Common myeloid progenitor, CD34-positive (primary cell): Measurements from ENCODE around the gene RUNX1.
A peak's percentile ranks its signal among the peaks of the same experiment; 100 is the strongest.

Experiments
- CTCF ChIA-PET: fragments of 350-600 bp; sonication (Branson Sonifier 250); formaldehyde crosslinking; loops from one replicate; lab custom pipeline; 2021; ENCODE audit warnings: antibody characterized with exemption; lab: Charles Lee
- POLR2A ChIA-PET: fragments of 350-600 bp; sonication (Branson Sonifier 250); formaldehyde crosslinking; loops from one replicate; lab custom pipeline; 2021; ENCODE audit warnings: antibody characterized with exemption; lab: Charles Lee
- DNase-seq, 3 donors: peaks; one replicate each; pipeline versions ENCODE4 v3.0.0 to v3.0.0-alpha.2; 2013
- H3K27ac ChIP-seq, 2 experiments: 1 replicate in 1 of 2; 2 replicates in 1 of 2; pipeline ENCODE4 v1.7.0; 2013; ENCODE audit warnings: inconsistent platforms in 2 of 2, low read length in 2 of 2, mild to moderate bottlenecking in 2 of 2, low read depth in 1 of 2, moderate library complexity in 1 of 2; ENCODE audit not compliant: severe bottlenecking in 2 of 2, insufficient read depth in 1 of 2, poor library complexity in 1 of 2
- H3K27me3 ChIP-seq, 5 experiments: replicated peaks in 2 of 5; 1 replicate in 3 of 5; 2 replicates in 2 of 5; pipeline versions ENCODE4 v1.6.1 to v1.7.0; 2013; ENCODE audit warnings: low read length in 4 of 5, mild to moderate bottlenecking in 2 of 5, moderate library complexity in 2 of 5, inconsistent platforms in 1 of 5; ENCODE audit not compliant: insufficient read depth in 5 of 5, control insufficient read depth in 4 of 5
- H3K36me3 ChIP-seq, 4 experiments: 1 replicate in 2 of 4; 2 replicates in 2 of 4; pipeline versions ENCODE4 v1.6.1 to v1.7.0; 2013; ENCODE audit warnings: low read length in 3 of 4, control low read depth in 1 of 4, mild to moderate bottlenecking in 1 of 4; ENCODE audit not compliant: control insufficient read depth in 4 of 4, insufficient read depth in 4 of 4
- H3K4me1 ChIP-seq, 4 experiments: 1 replicate in 3 of 4; 2 replicates in 1 of 4; pipeline versions ENCODE4 v1.6.1 to v1.7.1; 2013; ENCODE audit warnings: low read length in 3 of 4, mild to moderate bottlenecking in 3 of 4, control low read depth in 1 of 4, inconsistent platforms in 1 of 4, moderate library complexity in 1 of 4; ENCODE audit not compliant: control insufficient read depth in 4 of 4, insufficient read depth in 4 of 4; ENCODE audit errors: control extremely low read depth in 1 of 4
- H3K4me3 ChIP-seq, 7 experiments: 1 replicate in 4 of 7; 2 replicates in 3 of 7; pipeline versions ENCODE4 v1.5.1 to v1.7.0; 2013; ENCODE audit warnings: mild to moderate bottlenecking in 7 of 7, low read length in 6 of 7, moderate library complexity in 6 of 7, inconsistent platforms in 2 of 7, low read depth in 2 of 7, control low read depth in 1 of 7; ENCODE audit not compliant: insufficient read depth in 4 of 7, control insufficient read depth in 1 of 7; ENCODE audit errors: extremely low read depth in 1 of 7
- H3K9me3 ChIP-seq, 5 experiments: 1 replicate in 4 of 5; 2 replicates in 1 of 5; pipeline versions ENCODE4 v1.6.1 to v1.7.1; 2013; ENCODE audit warnings: low read length in 4 of 5, mild to moderate bottlenecking in 2 of 5, inconsistent platforms in 1 of 5, low read depth in 1 of 5, moderate library complexity in 1 of 5; ENCODE audit not compliant: control insufficient read depth in 4 of 5, insufficient read depth in 2 of 5; ENCODE audit errors: control extremely low read depth in 1 of 5
- WGBS: methylation state at CpG from one replicate; pipeline ENCODE4 v1.1.5; 2013; ENCODE audit not compliant: insufficient coverage; 5-methylcytosine and 5-hydroxymethylcytosine counted together

RUNX1 gene

GRCh38 chr21:35034203-35034926, 14.7 kb downstream of the RUNX1 start:
- Histone ChIP-seq H3K27me3 (no peaks in the 10 kb centered on the region), H3K4me3 (no peak overlapping the region), H3K9me3 (no peaks in the 10 kb centered on the region), H3K36me3 (peaks cover 21 to 68% (median 53%) of the 10 kb centered on the region in 4 experiments), H3K27ac (peak overlapping the region in 1 of 2 experiments; percentile 47), H3K4me1 (peaks cover 9 to 81% (median 55%) of the 10 kb centered on the region in 4 experiments)
- CTCF ChIA-PET: interaction anchor here (1.8 to 3.1 kb wide), 2 partner anchors 13 kb away, joined by 7 to 17 read pairs; no protein-coding TSS in a partner anchor
- 94% methylated on average over 5 of the region's 9 CpGs for WGBS
- POLR2A ChIA-PET: interaction anchor here (0.9 kb wide), 1 partner anchor 13 kb away, joined by 4 read pairs; no protein-coding TSS in a partner anchor
- no peak for DNase-seq

- 100% methylated on average over 2 of the region's 2 CpGs for WGBS
- Histone ChIP-seq H3K9me3 (no peaks in the 10 kb centered on the region), H3K4me3 (no peak overlapping the region), H3K27ac (no peak overlapping the region), H3K36me3 (peaks cover 21 to 63% (median 49%) of the 10 kb centered on the region in 4 experiments), H3K4me1 (peaks cover 11 to 82% (median 57%) of the 10 kb centered on the region in 4 experiments), H3K27me3 (no peaks in the 10 kb centered on the region)
- POLR2A ChIA-PET: interaction anchor here (1.0 kb wide), 1 partner anchor 16 kb away, joined by 3 read pairs; no protein-coding TSS in a partner anchor
- CTCF ChIA-PET: interaction anchor here (1.3 to 1.7 kb wide), 2 partner anchors 8 to 18 kb away, joined by 3 to 8 read pairs; no protein-coding TSS in a partner anchor
- no peak for DNase-seq
Observed at GRCh38 chr21:35032474-35033263, 16.4 kb downstream of the RUNX1 start.

- no peak for DNase-seq
- Histone ChIP-seq H3K4me1 (peaks cover 33 to 84% (median 69%) of the 10 kb centered on the region in 4 experiments), H3K36me3 (peaks cover 5 to 34% (median 22%) of the 10 kb centered on the region in 4 experiments), H3K4me3 (peak overlapping the region in 2 of 7 experiments; percentile 36 to 57), H3K27ac (peak overlapping the region; percentile 90 to 93), H3K9me3 (no peaks in the 10 kb centered on the region), H3K27me3 (no peaks in the 10 kb centered on the region)
- CTCF ChIA-PET: interaction anchor here (0.7 to 4.6 kb wide), 10 partner anchors 10 to 372 kb away, joined by 3 to 37 read pairs (median 6); no protein-coding TSS in a partner anchor
- POLR2A ChIA-PET: interaction anchor here (3.0 to 4.5 kb wide), 3 partner anchors 19 to 139 kb away, joined by 10 to 58 read pairs (median 51); partner anchors contain the start of gene RUNX1
- WGBS: 92% methylated on average over 3 of the region's 4 CpGs
Observed at GRCh38 chr21:35028451-35028978, 20.6 kb downstream of the RUNX1 start.

- no peaks in the 10 kb centered on the region for H3K27me3 ChIP-seq
- CTCF ChIA-PET: interaction anchor here (1.0 to 4.6 kb wide), 6 partner anchors 13 to 85 kb away, joined by 3 to 37 read pairs (median 8); no protein-coding TSS in a partner anchor
- peaks cover 33 to 86% (median 71%) of the 10 kb centered on the region in 4 experiments for H3K4me1 ChIP-seq
- 17% methylated on average over 4 of the region's 5 CpGs for WGBS
- peak in 2 of 3 donors; percentile 64 to 73 for DNase-seq
- peaks cover 8 to 33% (median 24%) of the 10 kb centered on the region in 4 experiments for H3K36me3 ChIP-seq
- POLR2A ChIA-PET: interaction anchor here (0.8 to 4.5 kb wide), 9 partner anchors 11 to 139 kb away, joined by 3 to 58 read pairs (median 10); partner anchors contain the start of gene RUNX1
- no peaks in the 10 kb centered on the region for H3K9me3 ChIP-seq
- H3K27ac ChIP-seq: peak overlapping the region; percentile 90 to 93
- peak overlapping the region in 2 of 7 experiments; percentile 53 to 57 for H3K4me3 ChIP-seq
Observed at GRCh38 chr21:35027563-35028450, 21.3 kb downstream of the RUNX1 start.

GRCh38 chr21:35026617-35027562, 22.2 kb downstream of the RUNX1 start:
- peak overlapping the region in 6 of 7 experiments; percentile 33 to 66 (median 43) for H3K4me3 ChIP-seq

More at GRCh38 chr21:35026617-35027562, 22.2 kb downstream of the RUNX1 start:
- Histone ChIP-seq H3K36me3 (peaks cover 5 to 27% (median 24%) of the 10 kb centered on the region in 4 experiments), H3K27me3 (no peaks in the 10 kb centered on the region), H3K4me1 (peaks cover 33 to 89% (median 71%) of the 10 kb centered on the region in 4 experiments), H3K9me3 (no peaks in the 10 kb centered on the region), H3K27ac (peak overlapping the region; percentile 90 to 93)
- under 1% methylated on average over 34 of the region's 45 CpGs for WGBS
- CTCF ChIA-PET: interaction anchor here (0.8 to 4.6 kb wide), 18 partner anchors 10 to 139 kb away, joined by 3 to 37 read pairs (median 5); no protein-coding TSS in a partner anchor
- peak; percentile 98 to 100 (median 99) for DNase-seq
- POLR2A ChIA-PET: interaction anchor here (0.6 to 4.5 kb wide), 19 partner anchors 10 to 141 kb away, joined by 3 to 58 read pairs (median 6); partner anchors contain the start of gene RUNX1
